Activated CD4-positive, alpha-beta T cell treated with anti-CD3 and anti-CD28 coated beads, Interleukin-2, amount 10 ng/mL, durations not matched to agents 7 days and 5 days (primary cell): ENCODE results near the gene ANKS1A. TPM values are rescaled to one million over a fixed set of nuclear protein-coding genes. Genes with fewer than 3 reads are reported as not detected.
A peak's percentile ranks its signal among the peaks of the same experiment; 100 is the strongest.
"Not testable (repeated sequence)": the region's sequence is repeated elsewhere in the genome, so short reads cannot be mapped to it uniquely, and the experiment has no call there.

Source experiments
- CTCF ChIA-PET: fragments of 350-600 bp; sonication (Branson Sonifier 250); formaldehyde crosslinking; loops from one replicate; lab custom pipeline; 2021; ENCODE audit warnings: antibody characterized with exemption; lab: Charles Lee
- POLR2A ChIA-PET: fragments of 350-600 bp; sonication (Branson Sonifier 250); formaldehyde crosslinking; loops from one replicate; lab custom pipeline; 2021; ENCODE audit warnings: antibody characterized with exemption; lab: Charles Lee
- DNase-seq: peaks from one replicate; pipeline ENCODE4 v3.0.0-alpha.2; 2020
- H3K27ac Mint-ChIP-seq: one replicate; pipeline ENCODE4 v1.8.0; 2021; ENCODE audit warnings: mild to moderate bottlenecking, moderate library complexity, mixed read lengths
- H3K27me3 Mint-ChIP-seq: one replicate; pipeline ENCODE4 v1.8.0; 2021; ENCODE audit warnings: mixed read lengths
- H3K36me3 Mint-ChIP-seq: one replicate; pipeline ENCODE4 v1.8.0; 2021; ENCODE audit warnings: low read depth, mixed read lengths
- H3K4me1 Mint-ChIP-seq: one replicate; pipeline ENCODE4 v1.8.0; 2021; ENCODE audit warnings: mixed read lengths
- H3K4me3 Mint-ChIP-seq: one replicate; pipeline ENCODE4 v1.8.0; 2021; ENCODE audit warnings: mild to moderate bottlenecking, moderate library complexity, mixed read lengths
- H3K9me3 Mint-ChIP-seq: one replicate; pipeline ENCODE4 v1.8.0; 2021; ENCODE audit warnings: mixed read lengths
- total RNA-seq, 2 experiments: library from RNA; stranded (reverse); gene quantifications; one replicate each; pipeline ENCODE4 v1.2.3, GENCODE V29; 2021

Gene ANKS1A
- total RNA-seq = 1 to 10 TPM; 8.4 to 8.8 TPM

- Mint-ChIP-seq H3K4me1 (peaks cover 46% of the 10 kb centered on the region), H3K4me3 (peak within 1 kb of the TSS; percentile 98), H3K27me3 (peaks cover 10% of the 10 kb centered on the region), H3K9me3 (peaks cover 2% of the 10 kb centered on the region), H3K27ac (peak within 1 kb of the TSS; percentile 99), H3K36me3 (peaks cover 15% of the 10 kb centered on the region)
- POLR2A ChIA-PET = interaction anchor here (0.5 to 1.9 kb wide), 3 partner anchors 37 to 493 kb away, joined by 3 to 7 read pairs (median 4); partner anchors contain the start of gene SNRPC
- CTCF ChIA-PET = interaction anchor here (0.6 to 1.9 kb wide), 8 partner anchors 9 to 1243 kb away, joined by 3 to 5 read pairs (median 4); no protein-coding TSS in a partner anchor
- peak; percentile 91 for DNase-seq
These were observed at the start of gene ANKS1A for GRCh38 chr6:34888874-34889555. Gene ANKS1A, plus strand, starts transcription at chr6:34889255. Its CDS starts 148 bp downstream, at chr6:34889403.

- no peaks in the 10 kb centered on the region for H3K9me3 Mint-ChIP-seq
- H3K27ac Mint-ChIP-seq = no peak overlapping the region
- no peak overlapping the region for H3K4me3 Mint-ChIP-seq
- peaks cover 25% of the 10 kb centered on the region for H3K36me3 Mint-ChIP-seq
- H3K27me3 Mint-ChIP-seq = no peaks in the 10 kb centered on the region
- CTCF ChIA-PET = no interaction called here
- DNase-seq = no peak
- POLR2A ChIA-PET = no interaction called here
- H3K4me1 Mint-ChIP-seq = peaks cover 10% of the 10 kb centered on the region
These were observed 49.2 kb upstream of the ANKS1A start for GRCh38 chr6:34839666-34840352.

- not testable (repeated sequence) for DNase-seq, H3K27me3 Mint-ChIP-seq, H3K36me3 Mint-ChIP-seq, H3K27ac Mint-ChIP-seq, H3K4me1 Mint-ChIP-seq, H3K4me3 Mint-ChIP-seq, H3K9me3 Mint-ChIP-seq
- ChIA-PET POLR2A (interaction anchor here (0.6 kb wide), 1 partner anchor 213 kb away, joined by 3 read pairs; no protein-coding TSS in a partner anchor), CTCF (interaction anchor here (0.6 kb wide), 2 partner anchors 330 to 960 kb away, joined by 4 read pairs; no protein-coding TSS in a partner anchor)
These were observed 40.0 kb upstream of the ANKS1A start for GRCh38 chr6:34849066-34849465.

- no peaks in the 10 kb centered on the region for H3K36me3 Mint-ChIP-seq
- DNase-seq = no peak
- H3K27ac Mint-ChIP-seq = no peak overlapping the region
- H3K27me3 Mint-ChIP-seq = no peaks in the 10 kb centered on the region
- no peaks in the 10 kb centered on the region for H3K9me3 Mint-ChIP-seq
- POLR2A ChIA-PET = no interaction called here
- H3K4me3 Mint-ChIP-seq = no peak overlapping the region
- H3K4me1 Mint-ChIP-seq = no peaks in the 10 kb centered on the region
- CTCF ChIA-PET = interaction anchor here (0.7 kb wide), 1 partner anchor 38 kb away, joined by 3 read pairs; no protein-coding TSS in a partner anchor
These were observed 37.7 kb upstream of the ANKS1A start for GRCh38 chr6:34851361-34851760.

- no peaks in the 10 kb centered on the region for H3K27me3 Mint-ChIP-seq
- H3K4me3 Mint-ChIP-seq = no peak overlapping the region
- peaks cover 8% of the 10 kb centered on the region for H3K36me3 Mint-ChIP-seq
- CTCF ChIA-PET = no interaction called here
- H3K9me3 Mint-ChIP-seq = no peaks in the 10 kb centered on the region
- H3K4me1 Mint-ChIP-seq = no peaks in the 10 kb centered on the region
- no peak overlapping the region for H3K27ac Mint-ChIP-seq
- no peak for DNase-seq
- POLR2A ChIA-PET = no interaction called here
These were observed 36.5 kb upstream of the ANKS1A start for GRCh38 chr6:34852406-34853085.

- H3K4me3 Mint-ChIP-seq = no peak overlapping the region
- H3K9me3 Mint-ChIP-seq = no peaks in the 10 kb centered on the region
- peaks cover 17% of the 10 kb centered on the region for H3K36me3 Mint-ChIP-seq
- ChIA-PET POLR2A (no interaction called here), CTCF (no interaction called here)
- no peaks in the 10 kb centered on the region for H3K27me3 Mint-ChIP-seq
- H3K27ac Mint-ChIP-seq = no peak overlapping the region
- no peaks in the 10 kb centered on the region for H3K4me1 Mint-ChIP-seq
- no peak for DNase-seq
These were observed 33.6 kb upstream of the ANKS1A start for GRCh38 chr6:34855463-34855862.

- Mint-ChIP-seq H3K27me3 (no peaks in the 10 kb centered on the region), H3K27ac (no peak overlapping the region), H3K9me3 (no peaks in the 10 kb centered on the region), H3K4me1 (no peaks in the 10 kb centered on the region), H3K4me3 (no peak overlapping the region), H3K36me3 (peaks cover 17% of the 10 kb centered on the region)
- CTCF ChIA-PET = no interaction called here
- POLR2A ChIA-PET = no interaction called here
- no peak for DNase-seq
These were observed 30.4 kb upstream of the ANKS1A start for GRCh38 chr6:34858681-34859080.

GRCh38 chr6:34859951-34860350, 29.1 kb upstream of the ANKS1A start:
- Mint-ChIP-seq H3K9me3 (no peaks in the 10 kb centered on the region), H3K4me3 (no peak overlapping the region), H3K36me3 (peaks cover 18% of the 10 kb centered on the region), H3K27ac (no peak overlapping the region), H3K4me1 (no peaks in the 10 kb centered on the region), H3K27me3 (no peaks in the 10 kb centered on the region)
- ChIA-PET CTCF (interaction anchor here (0.6 to 1.3 kb wide), 2 partner anchors 16 to 177 kb away, joined by 3 read pairs; no protein-coding TSS in a partner anchor), POLR2A (no interaction called here)
- DNase-seq = no peak

- DNase-seq = no peak
- ChIA-PET CTCF (no interaction called here), POLR2A (no interaction called here)
- Mint-ChIP-seq H3K4me3 (no peak overlapping the region), H3K4me1 (no peaks in the 10 kb centered on the region), H3K36me3 (peaks cover 18% of the 10 kb centered on the region), H3K9me3 (no peaks in the 10 kb centered on the region), H3K27me3 (no peaks in the 10 kb centered on the region), H3K27ac (no peak overlapping the region)
These were observed 28.3 kb upstream of the ANKS1A start for GRCh38 chr6:34860776-34861175.

GRCh38 chr6:34864007-34864406, 25.0 kb upstream of the ANKS1A start:
- Mint-ChIP-seq H3K4me3 (no peak overlapping the region), H3K27ac (no peak overlapping the region), H3K9me3 (no peaks in the 10 kb centered on the region), H3K27me3 (no peaks in the 10 kb centered on the region), H3K36me3 (peaks cover 4% of the 10 kb centered on the region), H3K4me1 (no peaks in the 10 kb centered on the region)
- ChIA-PET CTCF (interaction anchor here (0.6 kb wide), 2 partner anchors 39 to 1231 kb away, joined by 3 to 6 read pairs; no protein-coding TSS in a partner anchor), POLR2A (no interaction called here)
- no peak for DNase-seq

- H3K4me1 Mint-ChIP-seq = no peaks in the 10 kb centered on the region
- H3K4me3 Mint-ChIP-seq = no peak overlapping the region
- POLR2A ChIA-PET = no interaction called here
- H3K36me3 Mint-ChIP-seq = peaks cover 6% of the 10 kb centered on the region
- DNase-seq = no peak
- H3K27ac Mint-ChIP-seq = no peak overlapping the region
- no peaks in the 10 kb centered on the region for H3K9me3 Mint-ChIP-seq
- CTCF ChIA-PET = no interaction called here
- H3K27me3 Mint-ChIP-seq = no peaks in the 10 kb centered on the region
These were observed 23.9 kb upstream of the ANKS1A start for GRCh38 chr6:34865107-34865506.

- DNase-seq = no peak
- POLR2A ChIA-PET = no interaction called here
- H3K4me3 Mint-ChIP-seq = no peak overlapping the region
These were observed 22.5 kb upstream of the ANKS1A start for GRCh38 chr6:34866509-34866908.

More at GRCh38 chr6:34866509-34866908, 22.5 kb upstream of the ANKS1A start:
- H3K27me3 Mint-ChIP-seq = no peaks in the 10 kb centered on the region
- peaks cover 20% of the 10 kb centered on the region for H3K36me3 Mint-ChIP-seq
- no peak overlapping the region for H3K27ac Mint-ChIP-seq
- no peaks in the 10 kb centered on the region for H3K9me3 Mint-ChIP-seq
- no peaks in the 10 kb centered on the region for H3K4me1 Mint-ChIP-seq
- CTCF ChIA-PET = no interaction called here
